NT2/D1 (cell line): Measurements from ENCODE around the gene TOM1L2.

Source experiments
- SUZ12 ChIP-seq: IDR thresholded peaks from 2 replicates; pipeline ENCODE4 v1.6.1; 2011; ENCODE audit not compliant: insufficient read length, insufficient read depth; ENCODE audit errors: extremely low read depth
- YY1 ChIP-seq: IDR thresholded peaks from 2 replicates; pipeline ENCODE4 v1.6.1; 2011; ENCODE audit not compliant: insufficient read length, insufficient read depth
- ZNF274 ChIP-seq: IDR thresholded peaks from 2 replicates; pipeline ENCODE4 v1.6.1; 2011; ENCODE audit warnings: mild to moderate bottlenecking, low read depth, low read length

DNA sequence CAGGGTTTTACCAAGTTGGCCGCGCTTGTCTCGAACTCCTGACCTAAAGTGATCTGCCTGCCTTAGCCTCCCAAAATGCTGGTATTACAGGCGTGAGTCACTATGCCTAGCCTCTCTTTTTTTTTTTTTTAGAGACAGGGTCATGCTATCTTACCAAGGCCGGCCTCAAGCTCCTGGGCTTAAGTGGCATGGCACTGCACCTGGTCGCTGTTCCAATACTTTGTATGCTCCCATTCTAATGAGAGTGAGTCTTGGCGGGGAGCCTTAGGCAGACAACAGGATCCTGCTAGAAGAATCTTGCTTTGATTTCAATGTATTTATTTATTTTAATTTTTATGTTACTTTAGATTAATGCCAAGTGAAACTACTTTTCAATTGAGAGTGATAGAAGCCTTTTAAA, 21.9 kb downstream of the TOM1L2 start:
- TF ChIP-seq ZNF274 (no peak), SUZ12 (no peak), YY1 (no peak)
